ENCODE measurements around the gene LHFPL2. TPM values are rescaled to one million over a fixed set of nuclear protein-coding genes. Genes with fewer than 3 reads are reported as not detected.

The LHFPL2 gene
- polyA plus RNA-seq, 1 of the 3 experiments (the other 2 are of a cell fraction) = 10.4 TPM

DNA sequence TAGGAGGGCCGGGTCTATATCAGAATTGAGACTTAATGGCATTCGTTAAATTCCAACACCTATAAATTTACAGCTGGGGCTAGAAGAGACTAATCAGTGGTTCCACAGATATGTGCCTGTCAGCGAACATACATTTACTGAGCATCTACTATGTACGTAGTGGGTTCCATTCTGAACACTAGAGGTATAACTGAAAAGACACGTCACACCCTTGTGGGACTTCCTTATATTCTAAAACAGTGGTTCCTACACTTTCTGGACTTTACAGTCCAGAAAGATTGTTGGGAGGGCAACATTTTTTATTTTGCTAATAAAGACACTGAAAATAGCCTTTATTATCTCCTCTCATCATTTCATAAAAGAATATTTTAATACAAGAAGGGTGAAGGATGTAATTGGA is 147.7 kb downstream of the LHFPL2 start (continued):
- TF ChIP-seq RFX5 (IDR thresholded peaks at IDR 0.05; ENCODE audit: low read length) (no peak), MXI1 (IDR thresholded peaks at IDR 0.05; ENCODE audit: low read depth, low read length) (no peak), EP300 (IDR thresholded peaks at IDR 0.05; ENCODE audit: borderline replicate concordance in 1 of 2, low read depth in 1 of 2, low read length in 1 of 2) (no peak), CHD2 (IDR thresholded peaks at IDR 0.05; ENCODE audit: low read length, partially characterized antibody) (no peak), GATA2 (CRISPR knock-in tag; IDR thresholded peaks at IDR 0.05) (no peak), EZH2phosphoT487 (IDR thresholded peaks at IDR 0.05; ENCODE audit: borderline replicate concordance, low read depth) (no peak), RAD21 (IDR thresholded peaks at IDR 0.05; ENCODE audit: low read length) (no peak)
- TF ChIP-seq, protein P1, sequence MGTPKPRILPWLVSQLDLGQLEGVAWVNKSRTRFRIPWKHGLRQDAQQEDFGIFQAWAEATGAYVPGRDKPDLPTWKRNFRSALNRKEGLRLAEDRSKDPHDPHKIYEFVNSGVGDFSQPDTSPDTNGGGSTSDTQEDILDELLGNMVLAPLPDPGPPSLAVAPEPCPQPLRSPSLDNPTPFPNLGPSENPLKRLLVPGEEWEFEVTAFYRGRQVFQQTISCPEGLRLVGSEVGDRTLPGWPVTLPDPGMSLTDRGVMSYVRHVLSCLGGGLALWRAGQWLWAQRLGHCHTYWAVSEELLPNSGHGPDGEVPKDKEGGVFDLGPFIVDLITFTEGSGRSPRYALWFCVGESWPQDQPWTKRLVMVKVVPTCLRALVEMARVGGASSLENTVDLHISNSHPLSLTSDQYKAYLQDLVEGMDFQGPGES (IDR thresholded peaks at IDR 0.05; ENCODE audit: low read depth, low read length) = no peak

DNA sequence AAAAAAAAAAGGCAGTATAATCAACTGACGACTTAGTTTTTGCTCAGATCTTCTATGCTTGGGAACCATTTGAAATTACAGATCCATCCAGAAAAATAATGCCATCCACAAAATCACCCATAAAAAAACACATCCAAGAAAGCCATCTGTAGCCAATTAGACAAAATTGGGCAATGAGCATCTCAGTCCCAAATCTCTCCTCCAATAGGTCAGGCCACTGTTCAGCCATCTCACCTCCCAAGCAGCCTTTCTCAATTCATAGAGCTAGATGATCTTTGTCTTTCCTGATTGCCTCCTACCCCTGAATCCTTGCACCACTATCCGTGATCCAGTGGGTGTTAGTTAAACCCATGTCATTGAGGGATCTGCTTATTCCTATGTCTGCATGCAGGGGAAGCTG is 148.5 kb downstream of the LHFPL2 start:
- ChIA-PET CTCF (no interaction called here), POLR2A (no interaction called here)
- peaks cover 92% of the 10 kb centered on the region for H3K79me2 ChIP-seq (ENCODE audit: insufficient read depth)
- H3K4me2 ChIP-seq = no peak overlapping the region
- no peaks in the 10 kb centered on the region for H3K9me3 ChIP-seq
- no peaks in the 10 kb centered on the region for H3K27me3 ChIP-seq (ENCODE audit: insufficient read depth)
- no peak for TF ChIP-seq EZH2phosphoT487 (IDR thresholded peaks at IDR 0.05; ENCODE audit: borderline replicate concordance, low read depth)
- no peak for TF ChIP-seq CHD2 (IDR thresholded peaks at IDR 0.05; ENCODE audit: low read length, partially characterized antibody)
- no peak for TF ChIP-seq PBX3 (IDR thresholded peaks at IDR 0.05)
- no peak for TF ChIP-seq TCF12 (IDR thresholded peaks at IDR 0.05)
- TF ChIP-seq MXI1 (IDR thresholded peaks at IDR 0.05; ENCODE audit: low read depth, low read length) = no peak
- TF ChIP-seq RAD21 (IDR thresholded peaks at IDR 0.05; ENCODE audit: low read length) = no peak
- no peak for TF ChIP-seq RXRA (IDR thresholded peaks at IDR 0.05; ENCODE audit: borderline replicate concordance, low read depth)
- TF ChIP-seq, protein P2, sequence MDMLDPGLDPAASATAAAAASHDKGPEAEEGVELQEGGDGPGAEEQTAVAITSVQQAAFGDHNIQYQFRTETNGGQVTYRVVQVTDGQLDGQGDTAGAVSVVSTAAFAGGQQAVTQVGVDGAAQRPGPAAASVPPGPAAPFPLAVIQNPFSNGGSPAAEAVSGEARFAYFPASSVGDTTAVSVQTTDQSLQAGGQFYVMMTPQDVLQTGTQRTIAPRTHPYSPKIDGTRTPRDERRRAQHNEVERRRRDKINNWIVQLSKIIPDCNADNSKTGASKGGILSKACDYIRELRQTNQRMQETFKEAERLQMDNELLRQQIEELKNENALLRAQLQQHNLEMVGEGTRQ (IDR thresholded peaks at IDR 0.05; ENCODE audit: borderline replicate concordance, low read depth, low read length) = no peak
- TF ChIP-seq, protein P1 (IDR thresholded peaks at IDR 0.05; ENCODE audit: low read depth, low read length) = no peak
- TF ChIP-seq YY1 (IDR thresholded peaks at IDR 0.05; ENCODE audit: low read depth) = no peak
- no peak for TF ChIP-seq FOSL2 (IDR thresholded peaks at IDR 0.05; ENCODE audit: borderline replicate concordance, low read depth)
- TF ChIP-seq NFIC (IDR thresholded peaks at IDR 0.05; ENCODE audit: borderline replicate concordance) = no peak
- TF ChIP-seq, protein P3, sequence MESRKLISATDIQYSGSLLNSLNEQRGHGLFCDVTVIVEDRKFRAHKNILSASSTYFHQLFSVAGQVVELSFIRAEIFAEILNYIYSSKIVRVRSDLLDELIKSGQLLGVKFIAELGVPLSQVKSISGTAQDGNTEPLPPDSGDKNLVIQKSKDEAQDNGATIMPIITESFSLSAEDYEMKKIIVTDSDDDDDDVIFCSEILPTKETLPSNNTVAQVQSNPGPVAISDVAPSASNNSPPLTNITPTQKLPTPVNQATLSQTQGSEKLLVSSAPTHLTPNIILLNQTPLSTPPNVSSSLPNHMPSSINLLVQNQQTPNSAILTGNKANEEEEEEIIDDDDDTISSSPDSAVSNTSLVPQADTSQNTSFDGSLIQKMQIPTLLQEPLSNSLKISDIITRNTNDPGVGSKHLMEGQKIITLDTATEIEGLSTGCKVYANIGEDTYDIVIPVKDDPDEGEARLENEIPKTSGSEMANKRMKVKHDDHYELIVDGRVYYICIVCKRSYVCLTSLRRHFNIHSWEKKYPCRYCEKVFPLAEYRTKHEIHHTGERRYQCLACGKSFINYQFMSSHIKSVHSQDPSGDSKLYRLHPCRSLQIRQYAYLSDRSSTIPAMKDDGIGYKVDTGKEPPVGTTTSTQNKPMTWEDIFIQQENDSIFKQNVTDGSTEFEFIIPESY (IDR thresholded peaks at IDR 0.05; ENCODE audit: borderline replicate concordance, low read depth) = no peak
- TF ChIP-seq JUND (IDR thresholded peaks at IDR 0.05) = no peak
- no peak for TF ChIP-seq CTCF (IDR thresholded peaks at IDR 0.05)
- no peak for TF ChIP-seq ELF1 (IDR thresholded peaks at IDR 0.05)
- TF ChIP-seq GABPA (IDR thresholded peaks at IDR 0.05; ENCODE audit: low read depth) = no peak
- no peak for TF ChIP-seq USF1 (IDR thresholded peaks at IDR 0.05; ENCODE audit: borderline replicate concordance, low read depth)
- no peak overlapping the region for H2AFZ ChIP-seq (ENCODE audit: low read depth)
- peaks cover 37 to 47% of the 10 kb centered on the region in 2 experiments for H3K4me1 ChIP-seq (ENCODE audit: control insufficient read depth in 1 of 2, insufficient read depth in 2 of 2, low read depth in 1 of 2, low read length in 1 of 2)
- peak overlapping the region in 1 of 2 experiments; percentile 99; a peak in 2 of 4 replicates for H3K27ac ChIP-seq (ENCODE audit: low read depth in 2 of 2, low read length in 1 of 2)
- H3K4me3 ChIP-seq (ENCODE audit: low read depth in 2 of 2, low read length in 1 of 2) = no peak overlapping the region
- no peaks in the 10 kb centered on the region for H3K9me2 ChIP-seq
- H3K9ac ChIP-seq = no peak overlapping the region
- peaks cover 0 to 13% of the 10 kb centered on the region in 2 experiments for H3K36me3 ChIP-seq (replicated peaks in 1 of 2; ENCODE audit: control insufficient read depth in 1 of 2, insufficient read depth in 2 of 2, low read length in 1 of 2)
- WGBS (ENCODE audit: low lambda C conversion rate) = 95% methylated on average over 2 of the region's 2 CpGs
- peaks cover 24% of the 10 kb centered on the region for H3F3A ChIP-seq (replicated peaks; ENCODE audit: insufficient read depth)
- DNase-seq = no peak
- H4K20me1 ChIP-seq (ENCODE audit: insufficient read depth) = no peaks in the 10 kb centered on the region
